Calu3 (cell line): ENCODE data around the gene NTPCR. TPM values are rescaled to one million over a fixed set of nuclear protein-coding genes. Genes with fewer than 3 reads are reported as not detected.
"Not testable (repeated sequence)": the region's sequence is repeated elsewhere in the genome, so short reads cannot be mapped to it uniquely, and the experiment has no call there.

Source experiments
- BruUV-seq: library from RNA; stranded (reverse); fragments of 400-500 nt; replicated peaks from 2 replicates; lab custom pipeline; 2021; lab: Mats Ljungman, UMichigan
- CTCF ChIA-PET: fragments of 300-600 bp; sonication (Branson Sonifier 250); formaldehyde crosslinking; loops from one replicate; lab custom pipeline; 2022; ENCODE audit warnings: antibody characterized with exemption; lab: Charles Lee
- DNase-seq: peaks from one replicate; pipeline ENCODE4 v3.0.0; 2022
- H3K27ac Mint-ChIP-seq: one replicate; pipeline ENCODE4 v1.8.0; 2022; ENCODE audit warnings: mixed read lengths; ENCODE audit not compliant: unreplicated experiment
- H3K27me3 Mint-ChIP-seq: one replicate; pipeline ENCODE4 v1.8.0; 2022; ENCODE audit warnings: mixed read lengths; ENCODE audit not compliant: unreplicated experiment
- H3K36me3 Mint-ChIP-seq: one replicate; pipeline ENCODE4 v1.8.0; 2022; ENCODE audit warnings: mild to moderate bottlenecking, moderate library complexity, mixed read lengths; ENCODE audit not compliant: insufficient read depth, unreplicated experiment
- H3K4me1 Mint-ChIP-seq: one replicate; pipeline ENCODE4 v1.8.0; 2022; ENCODE audit warnings: mild to moderate bottlenecking, low read depth, mixed read lengths; ENCODE audit not compliant: unreplicated experiment
- H3K4me3 Mint-ChIP-seq: one replicate; pipeline ENCODE4 v1.8.0; 2022; ENCODE audit warnings: mild to moderate bottlenecking, low read depth, moderate library complexity, mixed read lengths; ENCODE audit not compliant: unreplicated experiment
- H3K9me3 Mint-ChIP-seq: one replicate; pipeline ENCODE4 v1.8.0; 2022; ENCODE audit warnings: low read depth, mixed read lengths; ENCODE audit not compliant: unreplicated experiment
- intact Hi-C: fragments of 100-400 bp; cut with micrococcal nuclease; formaldehyde crosslinking; loops from one replicate; pipeline ENCODE4 v1.10.0; 2022; ENCODE audit not compliant: unreplicated experiment
- total RNA-seq: library from RNA; stranded (reverse); gene quantifications from 2 replicates; pipeline ENCODE4 v1.2.3, GENCODE V29; 2022
- TF ChIP-seq, protein P1 (sequence below): fragments of 200-600 bp; IDR thresholded peaks from one replicate; pipeline ENCODE4 v1.8.0; 2022; ENCODE audit warnings: antibody characterized with exemption; ENCODE audit not compliant: unreplicated experiment

Gene NTPCR
- total RNA-seq, 1 experiment from 2014 or later, result 39.2 TPM

GRCh38 chr1:232923739-232924386 lies 26.5 kb upstream of the NTPCR start:
- H3K4me1 Mint-ChIP-seq, result no peaks in the 10 kb centered on the region

GRCh38 chr1:232924874-232925273 lies 25.5 kb upstream of the NTPCR start:
- H3K27ac Mint-ChIP-seq, result no peak overlapping the region
- no peaks in the 10 kb centered on the region for H3K4me1 Mint-ChIP-seq
- BruUV-seq, result no TSS peak
- CTCF ChIA-PET, result no interaction called here
- H3K36me3 Mint-ChIP-seq, result no peaks in the 10 kb centered on the region
- H3K9me3 Mint-ChIP-seq, result no peaks in the 10 kb centered on the region
- intact Hi-C loops, result no loop called here
- TF ChIP-seq, protein P1, sequence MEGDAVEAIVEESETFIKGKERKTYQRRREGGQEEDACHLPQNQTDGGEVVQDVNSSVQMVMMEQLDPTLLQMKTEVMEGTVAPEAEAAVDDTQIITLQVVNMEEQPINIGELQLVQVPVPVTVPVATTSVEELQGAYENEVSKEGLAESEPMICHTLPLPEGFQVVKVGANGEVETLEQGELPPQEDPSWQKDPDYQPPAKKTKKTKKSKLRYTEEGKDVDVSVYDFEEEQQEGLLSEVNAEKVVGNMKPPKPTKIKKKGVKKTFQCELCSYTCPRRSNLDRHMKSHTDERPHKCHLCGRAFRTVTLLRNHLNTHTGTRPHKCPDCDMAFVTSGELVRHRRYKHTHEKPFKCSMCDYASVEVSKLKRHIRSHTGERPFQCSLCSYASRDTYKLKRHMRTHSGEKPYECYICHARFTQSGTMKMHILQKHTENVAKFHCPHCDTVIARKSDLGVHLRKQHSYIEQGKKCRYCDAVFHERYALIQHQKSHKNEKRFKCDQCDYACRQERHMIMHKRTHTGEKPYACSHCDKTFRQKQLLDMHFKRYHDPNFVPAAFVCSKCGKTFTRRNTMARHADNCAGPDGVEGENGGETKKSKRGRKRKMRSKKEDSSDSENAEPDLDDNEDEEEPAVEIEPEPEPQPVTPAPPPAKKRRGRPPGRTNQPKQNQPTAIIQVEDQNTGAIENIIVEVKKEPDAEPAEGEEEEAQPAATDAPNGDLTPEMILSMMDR, result no peak
- H3K4me3 Mint-ChIP-seq, result no peak overlapping the region
- H3K27me3 Mint-ChIP-seq, result peaks cover 22% of the 10 kb centered on the region
- DNase-seq, result no peak

More at GRCh38 chr1:232923739-232924386, 26.5 kb upstream of the NTPCR start:
- TF ChIP-seq, protein P1, result no peak
- BruUV-seq, result no TSS peak
- no peak overlapping the region for H3K27ac Mint-ChIP-seq
- H3K27me3 Mint-ChIP-seq, result peaks cover 19% of the 10 kb centered on the region
- CTCF ChIA-PET, result no interaction called here
- intact Hi-C loops, result no loop called here
- no peak for DNase-seq
- no peak overlapping the region for H3K4me3 Mint-ChIP-seq
- no peaks in the 10 kb centered on the region for H3K9me3 Mint-ChIP-seq
- no peaks in the 10 kb centered on the region for H3K36me3 Mint-ChIP-seq

DNA sequence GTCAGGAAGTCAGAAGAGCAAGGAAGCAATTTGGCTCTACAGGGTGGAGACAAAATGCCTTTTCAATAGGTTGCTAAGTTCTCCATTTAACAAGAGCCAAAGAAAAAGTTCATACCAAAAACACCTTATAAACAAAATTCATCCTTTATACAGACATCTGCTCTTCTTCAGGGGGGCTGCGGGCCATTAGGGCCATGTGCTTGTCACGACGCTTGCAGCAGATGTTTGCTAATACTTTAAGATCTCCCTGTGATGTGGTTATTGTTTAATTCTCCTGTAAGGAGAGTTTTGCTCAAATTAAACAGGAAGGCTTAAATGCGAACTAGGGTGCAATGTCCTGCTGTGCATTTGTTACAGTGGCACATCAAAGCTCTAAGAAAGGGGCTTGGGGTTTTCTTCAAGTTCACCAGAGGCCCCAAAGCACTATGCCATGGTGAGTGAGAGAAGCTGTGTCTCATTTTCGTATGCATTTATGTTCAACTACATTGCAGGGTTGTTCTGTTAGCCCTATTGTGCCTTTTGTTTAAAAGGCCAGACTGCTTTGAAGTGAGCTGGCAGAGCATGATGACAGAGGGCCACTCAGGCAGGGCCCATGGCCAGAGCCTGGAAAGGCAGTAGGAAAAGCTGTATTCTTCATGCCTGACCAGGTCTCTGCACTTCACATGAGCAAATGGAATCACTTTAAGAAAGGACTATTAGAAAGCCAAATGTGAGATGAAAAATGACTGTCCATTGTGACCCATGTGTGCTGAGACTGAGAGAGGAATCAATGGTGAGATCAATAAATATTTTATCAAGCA lies 24.8 kb upstream of the NTPCR start:
- Mint-ChIP-seq H3K27me3 (peaks cover 29% of the 10 kb centered on the region), H3K4me1 (no peaks in the 10 kb centered on the region), H3K4me3 (no peak overlapping the region), H3K36me3 (no peaks in the 10 kb centered on the region), H3K9me3 (no peaks in the 10 kb centered on the region), H3K27ac (no peak overlapping the region)
- intact Hi-C loops, result no loop called here
- no peak for DNase-seq
- TF ChIP-seq, protein P1, result no peak
- no TSS peak for BruUV-seq
- CTCF ChIA-PET, result no interaction called here

DNA sequence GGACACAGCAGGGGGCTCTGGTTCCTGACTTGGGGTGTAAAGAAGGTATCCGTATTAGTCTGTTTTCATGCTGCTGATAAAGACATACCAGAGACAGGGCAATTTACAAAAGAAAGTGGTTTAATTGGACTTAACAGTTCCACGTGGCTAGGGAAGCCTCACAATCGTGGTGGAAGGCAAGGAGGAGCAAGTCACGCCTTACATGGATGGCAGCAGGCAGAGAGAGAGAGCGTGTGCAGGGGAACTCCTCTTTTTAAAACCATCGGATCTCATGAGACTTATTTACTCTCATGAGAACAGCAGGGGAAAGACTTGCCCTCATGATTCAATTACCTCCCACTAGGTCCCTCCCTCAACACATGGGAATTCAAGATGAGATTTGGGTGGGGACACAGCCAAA lies 23.2 kb upstream of the NTPCR start:
- H3K36me3 Mint-ChIP-seq, intact Hi-C loops, BruUV-seq, H3K27ac Mint-ChIP-seq, DNase-seq, H3K4me1 Mint-ChIP-seq, H3K9me3 Mint-ChIP-seq, H3K4me3 Mint-ChIP-seq: not testable (repeated sequence)
- CTCF ChIA-PET, result interaction anchor here (0.5 kb wide), 1 partner anchor 12 kb away, joined by 3 read pairs; no protein-coding TSS in a partner anchor
- H3K27me3 Mint-ChIP-seq, result peaks cover 45% of the 10 kb centered on the region
